ENCODE results near the gene RNF144B. TPM values are rescaled to one million over a fixed set of nuclear protein-coding genes. Genes with fewer than 3 reads are reported as not detected.

RNF144B gene
- total and polyA plus RNA-seq, 2 experiments from 2014 or later = 4.2 to 9.0 TPM

GRCh38 chr6:18347021-18347577 is 40.1 kb upstream of the RNF144B start (continued):
- TF ChIP-seq ZNF462 (CRISPR knock-in tag; IDR thresholded peaks at IDR 0.05) (no peak), POLR2AphosphoS5 (IDR thresholded peaks at IDR 0.05; ENCODE audit: low read depth) (no peak), ZNF114 (CRISPR knock-in tag; IDR thresholded peaks at IDR 0.05) (no peak), EZH2 (IDR thresholded peaks at IDR 0.05; ENCODE audit: low read depth, unreplicated experiment) (no peak), CREB1 (CRISPR knock-in tag; IDR thresholded peaks at IDR 0.05; ENCODE audit: low read depth) (no peak), ZNF331 (CRISPR knock-in tag; IDR thresholded peaks at IDR 0.05; ENCODE audit: low read depth) (no peak), NANOG (IDR thresholded peaks at IDR 0.05; ENCODE audit: borderline replicate concordance) (no peak), REST (IDR thresholded peaks at IDR 0.05; ENCODE audit: unreplicated experiment) (no peak)
- TF ChIP-seq, protein P1, sequence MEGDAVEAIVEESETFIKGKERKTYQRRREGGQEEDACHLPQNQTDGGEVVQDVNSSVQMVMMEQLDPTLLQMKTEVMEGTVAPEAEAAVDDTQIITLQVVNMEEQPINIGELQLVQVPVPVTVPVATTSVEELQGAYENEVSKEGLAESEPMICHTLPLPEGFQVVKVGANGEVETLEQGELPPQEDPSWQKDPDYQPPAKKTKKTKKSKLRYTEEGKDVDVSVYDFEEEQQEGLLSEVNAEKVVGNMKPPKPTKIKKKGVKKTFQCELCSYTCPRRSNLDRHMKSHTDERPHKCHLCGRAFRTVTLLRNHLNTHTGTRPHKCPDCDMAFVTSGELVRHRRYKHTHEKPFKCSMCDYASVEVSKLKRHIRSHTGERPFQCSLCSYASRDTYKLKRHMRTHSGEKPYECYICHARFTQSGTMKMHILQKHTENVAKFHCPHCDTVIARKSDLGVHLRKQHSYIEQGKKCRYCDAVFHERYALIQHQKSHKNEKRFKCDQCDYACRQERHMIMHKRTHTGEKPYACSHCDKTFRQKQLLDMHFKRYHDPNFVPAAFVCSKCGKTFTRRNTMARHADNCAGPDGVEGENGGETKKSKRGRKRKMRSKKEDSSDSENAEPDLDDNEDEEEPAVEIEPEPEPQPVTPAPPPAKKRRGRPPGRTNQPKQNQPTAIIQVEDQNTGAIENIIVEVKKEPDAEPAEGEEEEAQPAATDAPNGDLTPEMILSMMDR (conservative IDR thresholded peaks at IDR 0.05; ENCODE audit: low read depth in 2 of 2) = no peak
- TF ChIP-seq, protein P2, sequence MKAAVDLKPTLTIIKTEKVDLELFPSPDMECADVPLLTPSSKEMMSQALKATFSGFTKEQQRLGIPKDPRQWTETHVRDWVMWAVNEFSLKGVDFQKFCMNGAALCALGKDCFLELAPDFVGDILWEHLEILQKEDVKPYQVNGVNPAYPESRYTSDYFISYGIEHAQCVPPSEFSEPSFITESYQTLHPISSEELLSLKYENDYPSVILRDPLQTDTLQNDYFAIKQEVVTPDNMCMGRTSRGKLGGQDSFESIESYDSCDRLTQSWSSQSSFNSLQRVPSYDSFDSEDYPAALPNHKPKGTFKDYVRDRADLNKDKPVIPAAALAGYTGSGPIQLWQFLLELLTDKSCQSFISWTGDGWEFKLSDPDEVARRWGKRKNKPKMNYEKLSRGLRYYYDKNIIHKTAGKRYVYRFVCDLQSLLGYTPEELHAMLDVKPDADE (IDR thresholded peaks at IDR 0.05) = no peak
